ENCODE measurements around the gene SPP2. TPM values are rescaled to one million over a fixed set of nuclear protein-coding genes. Genes with fewer than 3 reads are reported as not detected.

The SPP2 gene
- total and polyA plus RNA-seq, 8 donors = 0.73 TPM; not detected in 7

DNA sequence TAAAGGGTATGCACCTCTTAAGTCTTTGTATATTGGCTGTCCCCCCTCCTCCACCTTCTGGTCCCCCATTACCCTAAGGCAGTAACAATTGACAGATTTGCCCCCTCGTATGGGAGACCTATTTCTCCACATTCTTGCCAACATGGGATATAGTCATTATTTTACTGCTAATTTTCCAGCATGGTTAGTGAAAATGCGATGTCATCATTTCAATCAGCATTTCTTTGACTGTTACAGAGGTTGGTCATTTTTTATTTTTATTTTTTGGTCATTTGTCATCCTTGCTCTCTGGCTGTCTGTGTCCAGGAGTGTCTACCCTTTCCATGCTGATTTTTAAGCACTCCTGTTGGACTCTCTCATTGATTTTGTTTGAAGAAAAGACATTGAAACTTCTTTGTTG, 45.4 kb upstream of the SPP2 start:
- peaks cover 0 to 7% (median 0%) of the 10 kb centered on the region in 3 donors for H3K27me3 ChIP-seq
- no peaks in the 10 kb centered on the region for H3K4me1 ChIP-seq
- H3K36me3 ChIP-seq = no peaks in the 10 kb centered on the region
- 81 to 89% (median 87%) methylated on average over 2 of the region's 2 CpGs for WGBS, 5 donors
- H3K27ac ChIP-seq = no peak overlapping the region
- TF ChIP-seq POLR2AphosphoS5 (IDR thresholded peaks at IDR 0.05) = no peak
- TF ChIP-seq, protein P1, sequence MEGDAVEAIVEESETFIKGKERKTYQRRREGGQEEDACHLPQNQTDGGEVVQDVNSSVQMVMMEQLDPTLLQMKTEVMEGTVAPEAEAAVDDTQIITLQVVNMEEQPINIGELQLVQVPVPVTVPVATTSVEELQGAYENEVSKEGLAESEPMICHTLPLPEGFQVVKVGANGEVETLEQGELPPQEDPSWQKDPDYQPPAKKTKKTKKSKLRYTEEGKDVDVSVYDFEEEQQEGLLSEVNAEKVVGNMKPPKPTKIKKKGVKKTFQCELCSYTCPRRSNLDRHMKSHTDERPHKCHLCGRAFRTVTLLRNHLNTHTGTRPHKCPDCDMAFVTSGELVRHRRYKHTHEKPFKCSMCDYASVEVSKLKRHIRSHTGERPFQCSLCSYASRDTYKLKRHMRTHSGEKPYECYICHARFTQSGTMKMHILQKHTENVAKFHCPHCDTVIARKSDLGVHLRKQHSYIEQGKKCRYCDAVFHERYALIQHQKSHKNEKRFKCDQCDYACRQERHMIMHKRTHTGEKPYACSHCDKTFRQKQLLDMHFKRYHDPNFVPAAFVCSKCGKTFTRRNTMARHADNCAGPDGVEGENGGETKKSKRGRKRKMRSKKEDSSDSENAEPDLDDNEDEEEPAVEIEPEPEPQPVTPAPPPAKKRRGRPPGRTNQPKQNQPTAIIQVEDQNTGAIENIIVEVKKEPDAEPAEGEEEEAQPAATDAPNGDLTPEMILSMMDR (IDR thresholded peaks at IDR 0.05) = no peak
- TF ChIP-seq EP300 (IDR thresholded peaks at IDR 0.05) = no peak
- no peak for TF ChIP-seq POLR2A (IDR thresholded peaks at IDR 0.05)
- DNase-seq = no peak
- intact Hi-C loops (cut with DNase I; ENCODE audit: low total_unique reads) = no loop called here
- no peaks in the 10 kb centered on the region for H3K9me3 ChIP-seq
- H3K4me3 ChIP-seq = no peak overlapping the region

DNA sequence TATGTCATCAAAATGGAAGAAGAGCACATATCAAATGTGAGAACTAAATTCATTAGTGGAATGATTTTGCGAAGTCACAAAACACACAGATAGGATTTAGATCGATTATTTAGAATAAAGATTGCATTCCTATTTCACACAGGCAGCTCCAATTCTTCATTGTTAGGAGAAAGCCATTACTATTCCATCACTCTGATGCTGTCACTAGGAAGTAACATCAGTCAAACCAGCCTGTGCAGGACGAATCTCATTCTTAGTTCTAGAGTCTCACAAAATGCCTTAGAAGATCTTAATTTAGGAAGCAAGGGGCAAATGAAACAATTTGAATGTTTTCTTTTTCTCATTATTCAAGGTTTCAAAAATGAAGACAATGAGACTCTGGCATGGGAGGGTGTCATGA, 44.0 kb upstream of the SPP2 start:
- intact Hi-C loops (cut with DNase I; ENCODE audit: low total_unique reads) = no loop called here
- WGBS, 5 donors = 74 to 88% (median 85%) methylated on average over 3 of the region's 3 CpGs
- DNase-seq = no peak
- Histone ChIP-seq H3K27ac (no peak overlapping the region), H3K27me3 (peaks cover 0 to 7% (median 0%) of the 10 kb centered on the region in 3 donors), H3K9me3 (peaks cover 3 to 7% (median 4%) of the 10 kb centered on the region in 4 donors), H3K4me1 (no peaks in the 10 kb centered on the region), H3K36me3 (no peaks in the 10 kb centered on the region), H3K4me3 (no peak overlapping the region)
- TF ChIP-seq EP300 (IDR thresholded peaks at IDR 0.05) (no peak), POLR2A (IDR thresholded peaks at IDR 0.05) (no peak), POLR2AphosphoS5 (IDR thresholded peaks at IDR 0.05) (no peak)
- TF ChIP-seq, protein P1 (IDR thresholded peaks at IDR 0.05) = no peak

DNA sequence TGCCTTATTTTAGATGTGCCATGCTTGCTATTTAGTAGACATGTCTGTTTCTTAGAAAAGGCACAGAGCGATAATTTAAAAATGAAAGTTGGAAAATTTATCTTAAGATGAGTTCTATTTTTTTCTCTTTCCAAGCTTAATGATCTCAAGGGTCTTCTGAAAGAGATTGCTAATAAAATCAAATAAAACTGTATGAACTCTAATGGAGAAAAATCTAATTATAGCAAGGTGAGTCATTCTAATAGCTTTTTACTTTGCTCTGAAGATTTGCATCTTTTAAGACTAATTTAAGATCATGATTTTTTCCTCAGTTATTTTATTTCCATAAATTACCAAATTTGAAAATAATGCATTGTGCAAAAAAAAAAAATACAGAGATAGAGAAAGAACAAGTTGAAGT, 36.1 kb upstream of the SPP2 start:
- Histone ChIP-seq H3K36me3 (no peaks in the 10 kb centered on the region), H3K27ac (no peak overlapping the region), H3K4me3 (no peak overlapping the region), H3K27me3 (peaks cover 0 to 4% (median 0%) of the 10 kb centered on the region in 3 donors), H3K4me1 (no peaks in the 10 kb centered on the region), H3K9me3 (peaks cover 4 to 7% (median 5%) of the 10 kb centered on the region in 4 donors)
- DNase-seq = no peak
- intact Hi-C loops (cut with DNase I; ENCODE audit: low total_unique reads) = no loop called here
- 91 to 96% (median 96%) methylated on average over 1 of the region's 1 CpG for WGBS, 5 donors
- no peak for TF ChIP-seq EP300 (IDR thresholded peaks at IDR 0.05)
- TF ChIP-seq, protein P1 (IDR thresholded peaks at IDR 0.05) = no peak
- TF ChIP-seq POLR2AphosphoS5 (IDR thresholded peaks at IDR 0.05) = no peak
- no peak for TF ChIP-seq POLR2A (IDR thresholded peaks at IDR 0.05)

DNA sequence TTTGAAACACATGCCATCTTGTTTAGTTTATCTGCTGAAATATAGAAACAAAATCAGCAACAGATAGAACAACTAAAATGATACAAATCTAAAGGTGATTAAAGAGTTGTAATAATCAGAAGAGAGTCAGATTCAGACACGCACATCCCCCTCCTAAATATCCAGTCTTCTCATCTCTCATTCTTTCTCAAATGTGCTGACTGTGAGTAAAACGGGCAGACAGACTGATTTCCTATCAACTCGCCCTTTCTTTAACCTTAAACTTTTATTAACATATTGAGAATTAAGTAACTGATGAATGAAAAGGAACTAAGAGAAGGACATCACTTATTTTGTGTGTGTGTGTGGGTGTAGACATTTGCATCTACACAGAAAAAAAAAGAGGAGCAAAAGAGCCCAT, 34.6 kb upstream of the SPP2 start:
- peaks cover 0 to 4% (median 0%) of the 10 kb centered on the region in 3 donors for H3K27me3 ChIP-seq
- no peak overlapping the region for H3K4me3 ChIP-seq
- WGBS, 5 donors = 66 to 80% (median 77%) methylated on average over 3 of the region's 3 CpGs
- no peaks in the 10 kb centered on the region for H3K4me1 ChIP-seq
- no peak overlapping the region for H3K27ac ChIP-seq
- TF ChIP-seq, protein P1 (IDR thresholded peaks at IDR 0.05) = no peak
- TF ChIP-seq EP300 (IDR thresholded peaks at IDR 0.05) = no peak
- no peak for TF ChIP-seq POLR2A (IDR thresholded peaks at IDR 0.05)
- no peak for TF ChIP-seq POLR2AphosphoS5 (IDR thresholded peaks at IDR 0.05)
- intact Hi-C loops (cut with DNase I; ENCODE audit: low total_unique reads) = no loop called here
- no peak for DNase-seq
- H3K9me3 ChIP-seq = peaks cover 4 to 7% (median 5%) of the 10 kb centered on the region in 4 donors
- no peaks in the 10 kb centered on the region for H3K36me3 ChIP-seq

Measured in stomach (tissue), 9 donors.